ENCODE measurements around the gene CEP97. TPM values are rescaled to one million over a fixed set of nuclear protein-coding genes. Genes with fewer than 3 reads are reported as not detected.
A peak's percentile ranks its signal among the peaks of the same experiment; 100 is the strongest.
"Not testable (repeated sequence)": the region's sequence is repeated elsewhere in the genome, so short reads cannot be mapped to it uniquely, and the experiment has no call there.

Gene CEP97
- 1 to 10 TPM; 7.2 to 9.9 TPM for total RNA-seq
- long read RNA-seq, donor 1, partial matches to known transcripts = 2 of 2 reads
- long read RNA-seq, donor 1, other reads (novel, unspliced or antisense) = 0 of 2 reads
- long read RNA-seq, donor 2, full-length matches to known transcripts = 3 of 6 reads
- long read RNA-seq, donor 2, partial matches to known transcripts = 2 of 6 reads
- long read RNA-seq, donor 2, other reads (novel, unspliced or antisense) = 1 of 6 reads

DNA sequence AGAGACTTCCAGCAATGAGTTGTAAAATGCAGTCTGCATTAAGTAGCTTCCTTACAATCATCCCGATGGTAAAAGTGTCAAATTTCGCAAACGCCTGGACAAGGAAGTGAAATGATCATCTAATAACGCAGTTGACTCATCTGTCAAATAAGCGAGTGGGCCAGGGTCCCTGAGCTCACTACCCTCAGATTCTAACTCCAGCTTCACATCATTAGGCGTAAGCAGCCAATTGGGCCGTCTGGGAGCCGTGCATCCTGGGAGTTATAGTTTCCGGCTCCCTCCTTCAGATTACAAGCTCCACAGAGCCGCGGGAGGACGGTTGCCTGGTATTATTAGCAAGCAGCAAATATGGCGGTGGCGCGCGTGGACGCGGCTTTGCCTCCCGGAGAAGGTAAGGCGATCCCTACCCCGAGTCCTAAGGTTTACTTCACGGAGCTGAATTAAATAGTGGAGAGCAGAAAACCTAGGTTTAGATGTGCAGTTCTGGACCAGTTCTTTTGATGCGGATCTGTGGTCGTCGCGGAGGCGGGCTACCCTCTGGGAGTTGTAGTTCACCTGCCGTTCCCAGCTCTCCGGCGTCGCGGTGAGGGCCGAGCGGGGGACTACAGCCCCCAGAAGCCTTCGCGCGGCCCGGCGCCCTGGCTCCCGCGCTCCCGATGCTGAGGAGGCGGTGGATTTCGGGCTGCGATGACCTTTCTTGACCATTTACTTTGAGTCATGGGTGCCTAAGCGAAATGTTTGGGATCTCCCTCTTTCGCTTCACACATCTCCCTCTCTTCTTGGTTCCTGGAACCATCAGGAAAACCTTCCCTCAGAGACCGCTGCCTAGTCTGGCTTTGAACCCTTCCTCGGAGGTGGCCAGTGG is at the start of gene CEP97:
TSS of gene CEP97 (plus strand) at position 286 of the 865 bp plus-strand sequence. CDS start at position 349, 63 bp downstream.
- DNase-seq (ENCODE audit: low spot score) = peak; percentile 97
- intact Hi-C loops (cut with DNase I) = no loop called here

DNA sequence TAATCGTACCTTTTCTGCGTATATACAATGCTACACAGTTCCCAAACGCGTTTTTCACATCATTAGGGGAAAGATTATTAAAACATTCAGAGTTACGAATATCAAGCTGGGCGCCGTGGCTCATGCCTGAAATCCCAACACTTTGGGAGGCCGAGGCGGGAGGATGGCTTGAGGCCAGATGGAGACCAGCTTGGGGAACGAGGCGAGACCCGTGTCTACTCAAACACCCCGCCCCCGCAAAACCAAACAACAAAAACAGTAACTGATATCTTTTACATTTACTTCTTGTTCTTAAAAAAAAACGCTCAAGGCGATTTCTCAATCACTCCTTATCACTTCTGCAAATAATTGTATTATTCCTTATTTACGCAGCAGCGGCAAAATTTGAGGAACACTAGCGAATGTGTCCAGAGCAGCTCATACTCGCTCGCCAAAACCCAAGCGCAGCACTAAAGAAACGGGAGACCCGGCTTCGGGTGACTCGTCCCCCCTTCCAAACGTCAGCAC is 48.7 kb upstream of the CEP97 start:
- intact Hi-C loops (cut with DNase I) = loop anchor here in 1 of 2 donors (10.0 kb wide), 1 partner anchor 101 kb away; the partner anchor contains the start of gene PCNP
- no peak for DNase-seq (ENCODE audit: low spot score)

GRCh38 chr3:101676216-101676764 is 48.1 kb upstream of the CEP97 start:
- peak; percentile 98 for DNase-seq (ENCODE audit: low spot score)
- intact Hi-C loops (cut with DNase I) = loop anchor here in 1 of 2 donors (10.0 kb wide), 1 partner anchor 101 kb away; the partner anchor contains the start of gene PCNP

GRCh38 chr3:101676765-101677435 is 47.5 kb upstream of the CEP97 start, which contains the start of gene ZBTB11:
Gene ZBTB11 (minus strand): TSS chr3:101677132. CDS start chr3:101676914, 218 bp downstream.
- intact Hi-C loops (cut with DNase I) = loop anchor here in 1 of 2 donors (10.0 kb wide), 1 partner anchor 102 kb away; the partner anchor contains the start of gene PCNP
- DNase-seq (ENCODE audit: low spot score) = peak; percentile 100

DNA sequence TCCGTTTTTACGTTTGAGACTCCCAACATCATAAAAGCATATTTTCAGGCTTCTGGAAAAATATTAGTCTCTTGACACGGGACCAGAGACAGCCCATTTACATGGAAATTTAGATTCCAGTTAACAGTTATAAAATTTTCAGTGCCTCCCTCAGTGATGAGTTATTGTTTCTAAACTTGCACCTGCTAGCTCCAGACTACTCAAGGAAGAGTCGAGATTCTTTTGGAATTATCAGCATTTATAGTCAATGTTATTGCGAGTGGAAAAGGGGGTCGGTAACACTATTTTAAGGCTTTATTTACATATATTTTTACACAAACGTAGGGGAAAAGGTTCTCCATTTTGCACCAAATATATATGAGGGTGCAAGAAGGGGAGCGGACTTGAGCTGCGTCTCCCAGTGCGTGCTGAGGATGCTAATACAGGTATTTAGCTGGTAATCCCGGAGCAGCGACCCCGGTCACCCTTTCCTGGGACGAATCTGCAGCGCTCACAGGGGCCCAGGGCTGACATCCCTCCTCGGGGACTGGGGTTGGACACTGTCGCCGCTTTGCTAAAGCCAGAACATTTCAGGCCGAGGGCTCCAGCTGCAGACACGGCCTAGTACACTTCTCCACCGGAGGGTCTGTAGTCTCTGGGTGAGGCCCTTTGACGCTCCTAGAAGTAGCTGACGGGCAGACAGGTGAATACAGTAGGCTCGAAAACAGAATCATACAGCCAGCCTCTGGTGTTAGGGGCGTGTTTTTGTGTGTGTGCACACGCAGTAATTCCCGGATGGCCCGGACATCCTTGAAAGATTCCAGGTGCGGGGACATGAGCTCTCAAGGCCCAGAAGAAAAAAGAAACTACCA is 46.8 kb upstream of the CEP97 start:
- intact Hi-C loops (cut with DNase I) = loop anchor here in 1 of 2 donors (10.0 kb wide), 1 partner anchor 103 kb away; the partner anchor contains the start of gene PCNP
- no peak for DNase-seq (ENCODE audit: low spot score)

DNA sequence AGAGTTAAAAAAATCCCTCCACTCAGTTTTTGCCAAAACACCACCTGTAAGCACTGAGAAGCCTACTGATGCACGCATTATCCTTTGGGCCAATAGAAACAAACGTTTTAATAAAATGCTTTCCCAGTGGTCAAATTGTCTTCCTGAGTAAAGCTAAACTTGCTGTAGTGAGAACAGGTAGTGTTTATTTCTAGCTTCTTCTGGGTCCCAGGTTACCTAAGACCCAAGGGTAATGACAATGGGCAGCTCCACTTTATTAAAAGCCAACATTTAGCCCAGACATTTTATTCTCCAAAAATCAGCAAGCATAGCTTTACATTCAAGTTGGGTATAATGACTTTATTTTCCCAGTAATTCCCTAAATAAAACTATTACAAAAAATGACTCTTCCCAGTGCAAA is 45.6 kb upstream of the CEP97 start:
- DNase-seq (ENCODE audit: low spot score) = not testable (repeated sequence)
- intact Hi-C loops (cut with DNase I) = loop anchor here in 1 of 2 donors (10.0 kb wide), 1 partner anchor 104 kb away; the partner anchor contains the start of gene PCNP

- intact Hi-C loops (cut with DNase I) = loop anchor here in 1 of 2 donors (10.0 kb wide), 1 partner anchor 1836 kb away; no protein-coding TSS in a partner anchor
These were observed 43.9 kb upstream of the CEP97 start for GRCh38 chr3:101680466-101680865.

DNA sequence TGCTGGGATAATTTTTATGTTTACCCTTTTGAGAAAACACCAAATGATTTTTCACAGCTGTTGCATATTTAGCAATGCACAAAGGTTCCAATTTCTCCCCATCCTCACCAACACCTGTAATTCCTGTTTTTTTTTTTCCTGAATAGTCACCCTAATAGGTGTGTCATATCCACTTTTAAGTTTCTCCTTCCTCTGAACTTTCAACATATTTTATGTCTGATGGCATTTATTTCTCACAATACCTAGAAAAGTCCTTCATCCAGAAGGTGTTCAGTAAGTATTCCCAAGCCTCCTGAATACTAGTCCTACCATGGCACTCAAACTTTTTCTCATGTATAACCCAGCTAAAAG is 39.4 kb upstream of the CEP97 start:
- intact Hi-C loops (cut with DNase I) = loop anchor here in 1 of 2 donors (10.0 kb wide), 1 partner anchor 1840 kb away; no protein-coding TSS in a partner anchor
- no peak for DNase-seq (ENCODE audit: low spot score)

More at GRCh38 chr3:101680466-101680865, 43.9 kb upstream of the CEP97 start:
- no peak for DNase-seq (ENCODE audit: low spot score)

- intact Hi-C loops (cut with DNase I) = loop anchor here in 1 of 2 donors (10.0 kb wide), 1 partner anchor 1841 kb away; no protein-coding TSS in a partner anchor
- DNase-seq (ENCODE audit: low spot score) = no peak
These were observed 38.5 kb upstream of the CEP97 start for GRCh38 chr3:101685870-101686307.

DNA sequence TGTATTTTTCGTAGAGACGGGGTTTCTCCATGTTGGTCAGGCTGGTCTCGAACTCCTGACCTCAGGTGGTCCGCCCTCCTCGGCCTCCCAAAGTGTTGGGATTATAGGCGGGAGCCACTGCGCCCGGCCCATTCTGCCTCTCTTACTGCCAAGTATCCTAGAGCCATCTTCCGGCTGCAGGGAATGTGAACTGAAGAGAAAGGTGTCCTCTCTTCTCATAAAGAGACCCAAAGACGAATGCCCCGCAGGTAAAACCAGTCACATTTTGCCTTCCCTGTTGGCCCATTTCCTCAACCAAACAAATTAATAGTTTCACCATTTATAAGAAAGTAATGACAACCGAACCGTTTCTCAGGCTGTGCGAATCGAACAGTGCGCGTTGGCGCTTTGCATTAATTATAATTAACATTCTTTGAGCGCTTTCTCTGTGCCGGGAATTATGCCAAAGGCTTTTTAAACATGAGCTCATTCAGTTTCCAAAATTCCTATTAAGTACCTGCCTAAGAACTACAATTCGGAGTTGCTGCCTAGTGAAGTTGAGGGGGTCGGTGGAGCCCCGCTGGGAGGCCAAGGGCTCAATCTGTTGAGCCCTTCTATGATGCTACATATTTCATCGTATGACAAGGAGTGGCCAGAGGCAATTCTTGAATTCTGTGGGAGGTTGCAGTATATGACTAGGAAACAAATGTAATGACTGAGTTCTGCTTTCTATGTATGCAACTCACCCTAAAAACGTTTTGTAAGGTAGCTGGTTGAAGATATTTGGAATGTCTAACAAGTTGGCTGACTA is 37.1 kb upstream of the CEP97 start:
- no peak for DNase-seq (ENCODE audit: low spot score)
- intact Hi-C loops (cut with DNase I) = loop anchor here in 1 of 2 donors (10.0 kb wide), 1 partner anchor 1843 kb away; no protein-coding TSS in a partner anchor

- intact Hi-C loops (cut with DNase I) = loop anchor here in 1 of 2 donors (10.0 kb wide), 1 partner anchor 1844 kb away; no protein-coding TSS in a partner anchor
- DNase-seq (ENCODE audit: low spot score) = no peak
These were observed 35.1 kb upstream of the CEP97 start for GRCh38 chr3:101689286-101689685.

DNA sequence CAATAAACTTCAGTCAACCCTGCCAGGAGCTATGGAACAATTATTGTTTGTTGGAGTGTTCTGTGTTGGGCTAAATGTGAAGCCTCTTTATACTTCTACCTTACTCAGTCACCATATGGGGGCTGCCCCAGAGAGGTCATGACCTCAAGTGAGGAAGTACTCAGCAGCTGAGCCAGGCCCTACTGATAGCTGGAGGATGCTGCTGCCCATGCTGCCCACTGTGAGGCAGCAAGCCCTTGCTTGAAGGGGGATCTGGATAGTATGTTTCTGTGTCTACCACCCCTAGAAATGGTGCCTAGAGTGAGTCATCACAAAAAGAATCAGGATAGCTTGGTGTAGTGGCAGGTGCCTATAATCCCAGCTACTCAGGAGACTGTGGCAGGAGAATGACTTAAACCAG is 33.4 kb upstream of the CEP97 start:
- intact Hi-C loops (cut with DNase I) = no loop called here
- no peak for DNase-seq (ENCODE audit: low spot score)

GRCh38 chr3:101691685-101692671 is 32.4 kb upstream of the CEP97 start:
- DNase-seq (ENCODE audit: low spot score); intact Hi-C loops (cut with DNase I): not testable (repeated sequence)

- intact Hi-C loops (cut with DNase I); DNase-seq (ENCODE audit: low spot score): not testable (repeated sequence)
These were observed 30.9 kb upstream of the CEP97 start for GRCh38 chr3:101693540-101693939.

DNA sequence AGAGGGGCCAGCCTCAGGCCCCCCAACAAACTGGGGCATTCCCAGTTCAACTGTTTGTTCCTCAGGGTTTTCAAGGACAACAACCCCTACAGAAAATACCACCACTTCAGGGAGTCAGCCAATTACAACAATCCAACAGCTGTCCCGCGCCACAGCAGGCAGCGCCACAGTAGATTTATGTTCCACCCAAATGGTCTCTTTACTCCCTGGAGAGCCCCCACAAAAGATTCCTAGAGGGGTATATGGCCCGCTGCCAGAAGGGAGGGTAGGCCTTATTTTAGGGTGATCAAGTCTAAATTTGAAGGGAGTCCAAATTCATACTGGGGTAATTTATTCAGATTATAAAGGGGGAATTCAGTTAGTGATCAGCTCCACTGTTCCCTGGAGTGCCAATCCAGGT is 29.6 kb upstream of the CEP97 start:
- DNase-seq (ENCODE audit: low spot score); intact Hi-C loops (cut with DNase I): not testable (repeated sequence)

Data from posterior vena cava (tissue), 2 donors.